ENCODE measurements around the gene HMCN2. TPM values are rescaled to one million over a fixed set of nuclear protein-coding genes. Genes with fewer than 3 reads are reported as not detected.
"Not testable (repeated sequence)": the region's sequence is repeated elsewhere in the genome, so short reads cannot be mapped to it uniquely, and the experiment has no call there.

HMCN2 gene
- total and polyA plus RNA-seq, 8 donors = 1.1 to 21.1 (median 5.0) TPM

GRCh38 chr9:130256644-130257043 is 8.9 kb upstream of the HMCN2 start:
- no peak for DNase-seq
- Histone ChIP-seq H3K9me3 (no peaks in the 10 kb centered on the region), H3K36me3 (no peaks in the 10 kb centered on the region), H3K27me3 (peaks cover 0 to 28% (median 5%) of the 10 kb centered on the region in 3 donors), H3K27ac (no peak overlapping the region), H3K4me3 (no peak overlapping the region), H3K4me1 (peaks cover 0 to 4% (median 0%) of the 10 kb centered on the region in 4 donors)
- TF ChIP-seq POLR2A (IDR thresholded peaks at IDR 0.05) (no peak), POLR2AphosphoS5 (IDR thresholded peaks at IDR 0.05) (no peak), EP300 (IDR thresholded peaks at IDR 0.05) (no peak)
- TF ChIP-seq, protein P1, sequence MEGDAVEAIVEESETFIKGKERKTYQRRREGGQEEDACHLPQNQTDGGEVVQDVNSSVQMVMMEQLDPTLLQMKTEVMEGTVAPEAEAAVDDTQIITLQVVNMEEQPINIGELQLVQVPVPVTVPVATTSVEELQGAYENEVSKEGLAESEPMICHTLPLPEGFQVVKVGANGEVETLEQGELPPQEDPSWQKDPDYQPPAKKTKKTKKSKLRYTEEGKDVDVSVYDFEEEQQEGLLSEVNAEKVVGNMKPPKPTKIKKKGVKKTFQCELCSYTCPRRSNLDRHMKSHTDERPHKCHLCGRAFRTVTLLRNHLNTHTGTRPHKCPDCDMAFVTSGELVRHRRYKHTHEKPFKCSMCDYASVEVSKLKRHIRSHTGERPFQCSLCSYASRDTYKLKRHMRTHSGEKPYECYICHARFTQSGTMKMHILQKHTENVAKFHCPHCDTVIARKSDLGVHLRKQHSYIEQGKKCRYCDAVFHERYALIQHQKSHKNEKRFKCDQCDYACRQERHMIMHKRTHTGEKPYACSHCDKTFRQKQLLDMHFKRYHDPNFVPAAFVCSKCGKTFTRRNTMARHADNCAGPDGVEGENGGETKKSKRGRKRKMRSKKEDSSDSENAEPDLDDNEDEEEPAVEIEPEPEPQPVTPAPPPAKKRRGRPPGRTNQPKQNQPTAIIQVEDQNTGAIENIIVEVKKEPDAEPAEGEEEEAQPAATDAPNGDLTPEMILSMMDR (IDR thresholded peaks at IDR 0.05) = no peak
- WGBS, 5 donors = 78 to 82% (median 79%) methylated on average over 2 of the region's 2 CpGs
- intact Hi-C loops (cut with DNase I; ENCODE audit: low total_unique reads) = no loop called here

GRCh38 chr9:130258137-130258536 is 7.4 kb upstream of the HMCN2 start:
- H3K4me1 ChIP-seq; DNase-seq; H3K9me3 ChIP-seq; intact Hi-C loops (cut with DNase I; ENCODE audit: low total_unique reads); H3K4me3 ChIP-seq; H3K27ac ChIP-seq; H3K36me3 ChIP-seq: not testable (repeated sequence)
- WGBS, 5 donors = 86 to 94% (median 90%) methylated on average over 7 of the region's 7 CpGs
- peaks cover 0 to 38% (median 5%) of the 10 kb centered on the region in 3 donors for H3K27me3 ChIP-seq

GRCh38 chr9:130259044-130259443 is 6.5 kb upstream of the HMCN2 start:
- Histone ChIP-seq H3K4me3 (no peak overlapping the region), H3K9me3 (no peaks in the 10 kb centered on the region), H3K27me3 (peaks cover 0 to 47% (median 7%) of the 10 kb centered on the region in 3 donors), H3K27ac (no peak overlapping the region), H3K4me1 (peaks cover 0 to 9% (median 0%) of the 10 kb centered on the region in 4 donors), H3K36me3 (no peaks in the 10 kb centered on the region)
- WGBS, 5 donors = 65 to 84% (median 79%) methylated on average over 4 of the region's 4 CpGs
- DNase-seq = no peak
- no peak for TF ChIP-seq POLR2AphosphoS5 (IDR thresholded peaks at IDR 0.05)
- no peak for TF ChIP-seq EP300 (IDR thresholded peaks at IDR 0.05)
- TF ChIP-seq POLR2A (IDR thresholded peaks at IDR 0.05) = no peak
- TF ChIP-seq, protein P1 (IDR thresholded peaks at IDR 0.05) = no peak
- intact Hi-C loops (cut with DNase I; ENCODE audit: low total_unique reads) = no loop called here

- Histone ChIP-seq H3K4me3 (no peak overlapping the region), H3K36me3 (no peaks in the 10 kb centered on the region), H3K27ac (peak overlapping the region in 2 of 5 donors; percentile 26 to 59), H3K9me3 (no peaks in the 10 kb centered on the region), H3K4me1 (peaks cover 9 to 19% (median 13%) of the 10 kb centered on the region in 4 donors), H3K27me3 (peaks cover 0 to 67% (median 27%) of the 10 kb centered on the region in 3 donors)
- WGBS, 5 donors = 62 to 67% (median 63%) methylated on average over 16 of the region's 16 CpGs
- peak in 1 of 2 donors; percentile 66 for DNase-seq
- TF ChIP-seq EP300 (IDR thresholded peaks at IDR 0.05) (no peak), POLR2A (IDR thresholded peaks at IDR 0.05) (no peak), POLR2AphosphoS5 (IDR thresholded peaks at IDR 0.05) (no peak)
- TF ChIP-seq, protein P1 (IDR thresholded peaks at IDR 0.05) = no peak
- intact Hi-C loops (cut with DNase I; ENCODE audit: low total_unique reads) = no loop called here
Observed at GRCh38 chr9:130260816-130261765, 4.5 kb upstream of the HMCN2 start.

Measured in stomach (tissue), 9 donors.